Measurements from ENCODE around the gene NXPH4.
A peak's percentile ranks its signal among the peaks of the same experiment; 100 is the strongest.

NXPH4 gene

DNA sequence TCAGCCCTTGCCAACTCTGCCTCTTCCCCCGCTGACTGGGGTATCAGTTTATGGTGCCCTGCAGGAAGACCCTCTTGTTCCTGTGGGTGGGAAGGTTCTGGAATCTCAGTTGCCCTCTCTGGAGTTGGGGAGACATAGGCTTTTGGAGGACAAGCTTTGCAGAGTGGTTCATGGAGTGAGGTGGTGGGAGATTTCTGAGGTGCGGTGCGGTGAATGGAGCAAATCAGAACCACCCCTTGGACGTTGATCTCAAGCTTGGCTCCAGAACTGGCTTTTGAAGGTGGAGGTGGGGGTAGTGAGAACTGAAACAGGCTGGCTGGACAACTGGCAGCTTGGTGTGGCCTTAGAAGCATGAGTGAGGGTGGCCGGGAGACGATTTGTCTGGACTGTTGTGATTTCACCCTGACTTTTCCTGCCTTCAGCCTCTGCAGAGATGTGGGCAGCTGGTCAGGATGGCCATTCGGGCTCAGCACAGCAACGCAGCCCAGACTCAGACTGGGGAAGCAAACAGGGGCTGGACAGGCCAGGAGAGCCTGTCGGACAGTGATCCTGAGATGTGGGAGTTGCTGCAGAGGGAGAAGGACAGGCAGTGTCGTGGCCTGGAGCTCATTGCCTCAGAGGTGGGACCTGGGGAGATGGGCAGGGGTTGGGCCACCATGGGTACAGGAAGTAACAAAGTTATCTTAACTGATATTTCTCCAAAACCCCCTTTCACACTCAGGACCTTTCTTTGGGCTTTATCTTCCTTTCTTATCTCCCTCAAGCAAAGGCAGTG, 14.0 kb downstream of the NXPH4 start:
- TF ChIP-seq FOXP2 (optimal IDR thresholded peaks at IDR 0.05; ENCODE audit: control extremely low read depth, extremely low read length, insufficient read depth) (no peak), EZH2 (IDR thresholded peaks at IDR 0.05) (no peak), POLR2AphosphoS5 (IDR thresholded peaks at IDR 0.05; ENCODE audit: borderline replicate concordance, low read depth, low read length) (no peak)
- H3K36me3 ChIP-seq (ENCODE audit: insufficient read depth, low read length): peaks cover 42% of the 10 kb centered on the region
- no peak for DNase-seq (ENCODE audit: low read depth, low spot score)
- H3K9ac ChIP-seq (ENCODE audit: insufficient read length): peak overlapping the region; percentile 89
- peak overlapping the region; percentile 84 for H3K4me3 ChIP-seq
- H3K9me3 ChIP-seq (ENCODE audit: low read depth, low read length): no peaks in the 10 kb centered on the region
- peak overlapping the region; percentile 70; the same call in 1 of the 2 replicates for H3K27ac ChIP-seq

DNA sequence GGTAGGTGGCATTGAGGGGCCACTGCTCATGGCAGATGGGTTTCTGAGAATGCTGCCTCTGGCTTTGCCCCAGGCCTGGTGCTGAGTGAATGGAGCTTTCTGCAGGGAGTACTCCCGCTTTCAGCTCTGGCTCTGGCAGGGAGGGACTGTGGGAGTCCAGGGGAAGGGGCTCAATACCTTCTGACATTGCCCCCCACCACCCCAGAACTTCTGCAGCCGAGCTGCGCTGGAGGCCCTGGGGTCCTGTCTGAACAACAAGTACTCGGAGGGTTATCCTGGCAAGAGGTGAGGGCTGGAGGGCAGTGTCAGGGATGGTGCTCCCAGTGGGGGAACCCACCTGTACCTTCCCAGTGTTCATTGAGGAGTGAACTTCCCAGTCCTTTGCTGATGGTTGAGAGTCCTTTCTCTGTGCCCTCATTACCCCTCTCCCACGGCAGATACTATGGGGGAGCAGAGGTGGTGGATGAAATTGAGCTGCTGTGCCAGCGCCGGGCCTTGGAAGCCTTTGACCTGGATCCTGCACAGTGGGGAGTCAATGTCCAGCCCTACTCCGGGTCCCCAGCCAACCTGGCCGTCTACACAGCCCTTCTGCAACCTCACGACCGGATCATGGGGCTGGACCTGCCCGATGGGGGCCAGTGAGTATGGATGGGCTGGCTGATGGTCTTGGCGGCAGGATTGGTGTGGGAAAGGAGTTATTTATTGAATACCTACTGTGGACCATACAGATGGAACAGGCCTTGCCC, 14.9 kb downstream of the NXPH4 start:
- TF ChIP-seq POLR2AphosphoS5 (IDR thresholded peaks at IDR 0.05; ENCODE audit: borderline replicate concordance, low read depth, low read length) (no peak), FOXP2 (optimal IDR thresholded peaks at IDR 0.05; ENCODE audit: control extremely low read depth, extremely low read length, insufficient read depth) (no peak), EZH2 (IDR thresholded peaks at IDR 0.05) (no peak)
- peak overlapping the region; percentile 84 for H3K4me3 ChIP-seq
- H3K36me3 ChIP-seq (ENCODE audit: insufficient read depth, low read length): peaks cover 42% of the 10 kb centered on the region
- peak overlapping the region; percentile 89 for H3K9ac ChIP-seq (ENCODE audit: insufficient read length)
- H3K9me3 ChIP-seq (ENCODE audit: low read depth, low read length): no peaks in the 10 kb centered on the region
- no peak overlapping the region for H3K27ac ChIP-seq
- no peak for DNase-seq (ENCODE audit: low read depth, low spot score)

DNA sequence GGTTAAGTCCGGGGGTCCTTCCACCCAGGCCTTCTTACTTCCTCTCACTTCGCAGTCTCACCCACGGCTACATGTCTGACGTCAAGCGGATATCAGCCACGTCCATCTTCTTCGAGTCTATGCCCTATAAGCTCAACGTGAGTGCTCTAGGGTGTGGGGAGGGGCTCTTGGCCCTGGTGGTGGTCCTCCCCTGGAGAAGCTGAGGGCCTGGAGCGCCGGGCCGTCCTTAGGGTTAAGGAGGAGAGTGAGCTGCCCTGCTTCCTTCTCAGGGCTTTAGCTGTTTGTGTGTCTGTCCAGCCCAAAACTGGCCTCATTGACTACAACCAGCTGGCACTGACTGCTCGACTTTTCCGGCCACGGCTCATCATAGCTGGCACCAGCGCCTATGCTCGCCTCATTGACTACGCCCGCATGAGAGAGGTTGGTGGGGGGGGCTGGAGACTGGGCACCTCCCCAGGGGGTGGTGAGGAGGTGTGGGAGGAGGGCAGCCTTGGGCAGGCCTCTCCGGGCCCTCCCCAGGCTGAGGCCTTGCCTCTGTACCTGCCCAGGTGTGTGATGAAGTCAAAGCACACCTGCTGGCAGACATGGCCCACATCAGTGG, 15.7 kb downstream of the NXPH4 start:
- Histone ChIP-seq H3K27ac (no peak overlapping the region), H3K9me3 (ENCODE audit: low read depth, low read length) (no peaks in the 10 kb centered on the region), H3K36me3 (ENCODE audit: insufficient read depth, low read length) (peaks cover 42% of the 10 kb centered on the region), H3K4me3 (no peak overlapping the region), H3K9ac (ENCODE audit: insufficient read length) (no peak overlapping the region)
- no peak for DNase-seq (ENCODE audit: low read depth, low spot score)
- TF ChIP-seq POLR2AphosphoS5 (IDR thresholded peaks at IDR 0.05; ENCODE audit: borderline replicate concordance, low read depth, low read length) (no peak), FOXP2 (optimal IDR thresholded peaks at IDR 0.05; ENCODE audit: control extremely low read depth, extremely low read length, insufficient read depth) (no peak), EZH2 (IDR thresholded peaks at IDR 0.05) (no peak)

DNA sequence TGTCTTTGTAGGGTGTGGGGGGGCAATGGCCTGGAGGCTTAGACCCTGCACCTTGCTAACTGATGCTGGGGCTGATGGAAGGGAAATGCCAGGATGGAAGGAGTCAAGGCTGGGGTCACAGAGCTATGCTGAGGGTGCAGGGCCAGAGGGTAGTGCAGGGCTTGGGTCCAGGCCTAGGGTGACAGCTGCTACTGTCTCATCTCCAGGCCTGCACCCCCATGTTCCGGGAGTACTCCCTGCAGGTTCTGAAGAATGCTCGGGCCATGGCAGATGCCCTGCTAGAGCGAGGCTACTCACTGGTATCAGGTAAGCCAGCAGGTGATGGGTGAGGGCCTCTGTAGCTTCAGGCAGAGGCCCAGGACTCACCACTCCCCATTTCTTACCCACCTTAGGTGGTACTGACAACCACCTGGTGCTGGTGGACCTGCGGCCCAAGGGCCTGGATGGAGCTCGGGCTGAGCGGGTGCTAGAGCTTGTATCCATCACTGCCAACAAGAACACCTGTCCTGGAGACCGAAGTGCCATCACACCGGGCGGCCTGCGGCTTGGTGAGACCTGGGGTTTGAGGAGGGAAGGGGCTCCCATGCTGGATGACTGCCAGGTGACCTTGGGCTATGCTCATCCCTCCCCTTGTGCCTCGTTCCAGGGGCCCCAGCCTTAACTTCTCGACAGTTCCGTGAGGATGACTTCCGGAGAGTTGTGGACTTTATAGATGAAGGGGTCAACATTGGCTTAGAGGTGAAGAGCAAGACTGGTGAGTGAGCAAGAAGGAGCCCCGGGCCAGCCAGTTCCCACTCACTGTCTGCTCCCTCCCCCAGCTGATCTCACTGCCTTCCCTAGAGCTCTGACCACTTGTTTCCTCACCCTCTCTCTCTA, 17.0 kb downstream of the NXPH4 start:
- DNase-seq (ENCODE audit: low read depth, low spot score): no peak
- H3K9me3 ChIP-seq (ENCODE audit: low read depth, low read length): no peaks in the 10 kb centered on the region
- peaks cover 42% of the 10 kb centered on the region for H3K36me3 ChIP-seq (ENCODE audit: insufficient read depth, low read length)
- H3K27ac ChIP-seq: 0 out of 2 replicates have a peak overlapping the region, but pooled peaks have one; percentile 34
- H3K4me3 ChIP-seq: no peak overlapping the region
- TF ChIP-seq FOXP2 (optimal IDR thresholded peaks at IDR 0.05; ENCODE audit: control extremely low read depth, extremely low read length, insufficient read depth): no peak
- TF ChIP-seq EZH2 (IDR thresholded peaks at IDR 0.05): no peak
- no peak for TF ChIP-seq POLR2AphosphoS5 (IDR thresholded peaks at IDR 0.05; ENCODE audit: borderline replicate concordance, low read depth, low read length)
- no peak overlapping the region for H3K9ac ChIP-seq (ENCODE audit: insufficient read length)

DNA sequence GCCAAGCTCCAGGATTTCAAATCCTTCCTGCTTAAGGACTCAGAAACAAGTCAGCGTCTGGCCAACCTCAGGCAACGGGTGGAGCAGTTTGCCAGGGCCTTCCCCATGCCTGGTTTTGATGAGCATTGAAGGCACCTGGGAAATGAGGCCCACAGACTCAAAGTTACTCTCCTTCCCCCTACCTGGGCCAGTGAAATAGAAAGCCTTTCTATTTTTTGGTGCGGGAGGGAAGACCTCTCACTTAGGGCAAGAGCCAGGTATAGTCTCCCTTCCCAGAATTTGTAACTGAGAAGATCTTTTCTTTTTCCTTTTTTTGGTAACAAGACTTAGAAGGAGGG, 17.6 kb downstream of the NXPH4 start:
- H3K4me3 ChIP-seq: no peak overlapping the region
- peak overlapping the region; percentile 3 for H3K9ac ChIP-seq (ENCODE audit: insufficient read length)
- no peaks in the 10 kb centered on the region for H3K9me3 ChIP-seq (ENCODE audit: low read depth, low read length)
- no peak for DNase-seq (ENCODE audit: low read depth, low spot score)
- no peak for TF ChIP-seq FOXP2 (optimal IDR thresholded peaks at IDR 0.05; ENCODE audit: control extremely low read depth, extremely low read length, insufficient read depth)
- TF ChIP-seq EZH2 (IDR thresholded peaks at IDR 0.05): no peak
- no peak for TF ChIP-seq POLR2AphosphoS5 (IDR thresholded peaks at IDR 0.05; ENCODE audit: borderline replicate concordance, low read depth, low read length)
- peaks cover 42% of the 10 kb centered on the region for H3K36me3 ChIP-seq (ENCODE audit: insufficient read depth, low read length)
- H3K27ac ChIP-seq: peak overlapping the region; percentile 34

DNA sequence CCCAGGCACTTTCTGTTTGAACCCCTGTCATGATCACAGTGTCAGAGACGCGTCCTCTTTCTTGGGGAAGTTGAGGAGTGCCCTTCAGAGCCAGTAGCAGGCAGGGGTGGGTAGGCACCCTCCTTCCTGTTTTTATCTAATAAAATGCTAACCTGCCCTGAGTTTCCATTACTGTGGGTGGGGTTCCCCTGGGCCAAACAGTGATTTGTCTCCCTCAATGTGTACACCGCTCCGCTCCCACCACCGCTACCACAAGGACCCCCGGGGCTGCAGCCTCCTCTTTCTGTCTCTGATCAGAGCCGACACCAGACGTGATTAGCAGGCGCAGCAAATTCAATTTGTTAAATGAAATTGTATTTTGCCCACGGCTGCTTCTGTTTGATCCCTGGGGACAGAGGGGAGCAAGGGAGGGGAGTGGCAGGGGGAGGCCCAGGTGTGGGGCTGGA, 18.0 kb downstream of the NXPH4 start:
- peak overlapping the region; percentile 3 for H3K9ac ChIP-seq (ENCODE audit: insufficient read length)
- no peak for TF ChIP-seq EZH2 (IDR thresholded peaks at IDR 0.05)
- TF ChIP-seq FOXP2 (optimal IDR thresholded peaks at IDR 0.05; ENCODE audit: control extremely low read depth, extremely low read length, insufficient read depth): no peak
- TF ChIP-seq POLR2AphosphoS5 (IDR thresholded peaks at IDR 0.05; ENCODE audit: borderline replicate concordance, low read depth, low read length): no peak
- peak overlapping the region; percentile 34 for H3K27ac ChIP-seq

DNA sequence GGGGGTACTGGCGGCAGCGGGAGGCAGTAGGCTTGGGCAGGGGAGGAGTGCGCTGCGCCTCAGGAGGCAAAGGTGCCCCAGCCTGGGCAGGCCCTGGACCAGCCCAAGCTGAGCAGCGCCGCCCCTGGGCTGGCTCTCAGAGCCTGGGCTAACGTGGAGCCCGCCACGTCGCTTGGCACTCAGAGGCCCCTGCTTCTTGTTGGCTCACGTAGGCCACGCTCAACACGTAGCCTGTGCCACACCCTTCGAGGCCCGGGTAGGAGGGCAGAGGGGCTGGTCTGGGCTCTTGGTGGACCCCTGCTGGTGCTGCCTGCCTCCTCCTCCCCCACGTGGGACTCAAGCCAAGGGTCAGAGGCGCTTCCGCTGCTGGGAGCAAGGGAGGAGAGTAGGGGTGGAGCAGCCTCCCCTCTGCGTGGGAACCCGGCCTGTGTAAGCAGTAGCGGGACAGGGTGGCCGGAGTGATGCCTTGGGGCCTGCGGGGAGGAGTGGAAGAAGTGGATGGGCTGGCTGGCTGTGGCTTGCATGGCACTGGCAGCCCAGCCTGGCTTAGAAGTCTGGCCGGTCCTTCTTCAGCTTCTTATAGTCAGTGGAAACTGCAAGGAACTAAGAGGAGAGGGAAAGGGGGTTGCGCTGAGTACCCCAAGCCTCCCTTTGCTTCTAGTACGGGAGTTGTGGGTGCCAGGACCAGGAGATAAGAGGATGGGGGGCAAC, 18.6 kb downstream of the NXPH4 start:
- Histone ChIP-seq H3K9ac (ENCODE audit: insufficient read length) (no peak overlapping the region), H3K27ac (peak overlapping the region; percentile 34; the same call in 1 of the 2 replicates), H3K9me3 (ENCODE audit: low read depth, low read length) (no peaks in the 10 kb centered on the region), H3K36me3 (ENCODE audit: insufficient read depth, low read length) (peaks cover 42% of the 10 kb centered on the region), H3K4me3 (no peak overlapping the region)
- TF ChIP-seq POLR2AphosphoS5 (IDR thresholded peaks at IDR 0.05; ENCODE audit: borderline replicate concordance, low read depth, low read length): no peak; the same call in 1 of the 2 replicates
- no peak for TF ChIP-seq FOXP2 (optimal IDR thresholded peaks at IDR 0.05; ENCODE audit: control extremely low read depth, extremely low read length, insufficient read depth)
- TF ChIP-seq EZH2 (IDR thresholded peaks at IDR 0.05): no peak
- no peak for DNase-seq (ENCODE audit: low read depth, low spot score)

More for the DNA sequence above, 18.0 kb downstream of the NXPH4 start:
- Histone ChIP-seq H3K4me3 (no peak overlapping the region), H3K36me3 (ENCODE audit: insufficient read depth, low read length) (peaks cover 42% of the 10 kb centered on the region), H3K9me3 (ENCODE audit: low read depth, low read length) (no peaks in the 10 kb centered on the region)
- no peak for DNase-seq (ENCODE audit: low read depth, low spot score)

All from SK-N-MC (cell line).